GM12864 (cell line): Measurements from ENCODE around the gene AVL9.

Experiments used
- DNase-seq: peaks from one replicate; pipeline ENCODE4 v3.0.0-alpha.2; 2011; ENCODE audit warnings: low read depth
- H3K4me3 ChIP-seq: 2 replicates; pipeline ENCODE4 v1.5.1; 2011; ENCODE audit warnings: mild to moderate bottlenecking, low read depth, low read length, control low read depth
- TF ChIP-seq, protein P1 (sequence below): IDR thresholded peaks from 2 replicates; pipeline ENCODE4 v1.5.1; 2011; ENCODE audit warnings: low read depth, mild to moderate bottlenecking, moderate library complexity, low read length, control low read depth, inconsistent platforms; ENCODE audit errors: missing control alignments

The AVL9 gene

DNA sequence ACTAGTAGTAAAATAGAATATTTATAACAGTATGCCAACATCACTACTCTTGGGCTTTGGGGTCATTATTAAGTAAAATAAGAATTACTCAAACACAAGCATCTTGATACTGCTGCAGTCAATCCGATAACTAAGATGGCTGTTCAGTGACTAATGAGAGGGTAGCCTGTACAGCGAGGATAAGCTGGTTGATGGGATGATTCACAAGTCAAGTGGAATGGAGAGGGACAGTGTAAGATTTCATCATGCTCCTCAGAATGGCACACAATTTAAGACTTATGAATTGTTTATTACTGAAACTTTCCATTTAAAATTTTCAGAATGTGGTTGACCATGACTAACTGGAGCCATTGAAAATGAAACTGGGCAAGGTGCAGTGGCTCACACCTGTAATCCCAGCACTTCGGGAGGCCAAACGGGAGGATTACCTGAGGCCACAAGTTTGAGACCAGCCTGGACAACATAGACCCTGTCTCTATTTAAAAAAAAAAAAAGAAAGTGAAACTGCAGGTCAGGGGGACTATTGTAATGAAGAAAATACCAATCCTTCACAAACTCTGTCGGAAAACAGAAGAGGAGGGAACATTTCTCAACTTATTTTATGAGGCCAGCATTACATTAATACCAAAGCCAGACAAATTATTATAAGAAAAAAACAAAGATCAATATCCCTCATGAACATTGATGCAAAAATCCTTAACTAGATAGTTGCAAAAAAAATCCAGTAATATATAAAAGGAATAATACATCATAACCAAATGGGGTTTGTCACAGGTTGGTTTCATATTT lies 11.2 kb downstream of the AVL9 start:
- no peak for DNase-seq
- TF ChIP-seq, protein P1, sequence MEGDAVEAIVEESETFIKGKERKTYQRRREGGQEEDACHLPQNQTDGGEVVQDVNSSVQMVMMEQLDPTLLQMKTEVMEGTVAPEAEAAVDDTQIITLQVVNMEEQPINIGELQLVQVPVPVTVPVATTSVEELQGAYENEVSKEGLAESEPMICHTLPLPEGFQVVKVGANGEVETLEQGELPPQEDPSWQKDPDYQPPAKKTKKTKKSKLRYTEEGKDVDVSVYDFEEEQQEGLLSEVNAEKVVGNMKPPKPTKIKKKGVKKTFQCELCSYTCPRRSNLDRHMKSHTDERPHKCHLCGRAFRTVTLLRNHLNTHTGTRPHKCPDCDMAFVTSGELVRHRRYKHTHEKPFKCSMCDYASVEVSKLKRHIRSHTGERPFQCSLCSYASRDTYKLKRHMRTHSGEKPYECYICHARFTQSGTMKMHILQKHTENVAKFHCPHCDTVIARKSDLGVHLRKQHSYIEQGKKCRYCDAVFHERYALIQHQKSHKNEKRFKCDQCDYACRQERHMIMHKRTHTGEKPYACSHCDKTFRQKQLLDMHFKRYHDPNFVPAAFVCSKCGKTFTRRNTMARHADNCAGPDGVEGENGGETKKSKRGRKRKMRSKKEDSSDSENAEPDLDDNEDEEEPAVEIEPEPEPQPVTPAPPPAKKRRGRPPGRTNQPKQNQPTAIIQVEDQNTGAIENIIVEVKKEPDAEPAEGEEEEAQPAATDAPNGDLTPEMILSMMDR = no peak
- no peak overlapping the region for H3K4me3 ChIP-seq

DNA sequence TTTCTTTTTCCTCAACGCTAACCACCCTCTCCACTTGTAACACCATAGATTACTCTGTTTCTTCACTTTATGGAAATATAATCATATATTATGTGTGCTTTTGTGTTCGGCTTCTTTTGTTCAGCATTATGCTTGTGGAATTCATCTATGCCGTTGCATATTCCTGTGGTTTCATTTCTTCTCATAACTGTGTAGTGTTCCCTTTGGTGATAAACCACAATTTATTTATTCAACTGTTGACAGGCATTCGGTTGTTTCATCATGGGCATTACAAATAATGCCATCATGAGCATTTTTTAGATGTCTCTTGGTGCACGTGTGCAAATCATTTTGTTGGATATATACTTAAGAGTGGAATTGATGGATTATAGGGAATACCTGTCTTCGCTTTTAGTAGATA lies 12.1 kb downstream of the AVL9 start:
- H3K4me3 ChIP-seq = no peak overlapping the region
- TF ChIP-seq, protein P1 = no peak
- no peak for DNase-seq

DNA sequence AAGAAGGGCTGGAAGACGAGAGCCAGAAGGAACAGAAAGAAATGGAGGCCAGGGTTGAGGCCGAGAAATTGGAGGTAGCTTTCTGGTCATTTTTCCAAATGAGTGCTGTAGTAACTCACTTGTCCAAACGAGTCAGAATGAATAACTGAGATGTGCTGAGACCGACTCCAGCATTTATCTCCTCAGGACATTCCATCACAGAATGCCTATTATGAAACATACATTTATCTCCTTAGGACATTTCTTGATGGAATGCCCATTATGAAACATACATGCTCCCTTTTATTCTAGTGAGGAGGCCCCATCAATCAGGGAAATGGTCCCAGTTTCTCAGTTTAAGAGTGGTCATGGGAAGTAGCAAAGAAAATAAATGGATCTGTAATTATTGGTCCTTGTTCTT lies 16.5 kb downstream of the AVL9 start:
- no peak for DNase-seq
- TF ChIP-seq, protein P1 = no peak
- H3K4me3 ChIP-seq = no peak overlapping the region

GRCh38 chr7:32513210-32513609 lies 17.9 kb downstream of the AVL9 start:
- H3K4me3 ChIP-seq = no peak overlapping the region
- no peak for DNase-seq
- TF ChIP-seq, protein P1 = no peak

DNA sequence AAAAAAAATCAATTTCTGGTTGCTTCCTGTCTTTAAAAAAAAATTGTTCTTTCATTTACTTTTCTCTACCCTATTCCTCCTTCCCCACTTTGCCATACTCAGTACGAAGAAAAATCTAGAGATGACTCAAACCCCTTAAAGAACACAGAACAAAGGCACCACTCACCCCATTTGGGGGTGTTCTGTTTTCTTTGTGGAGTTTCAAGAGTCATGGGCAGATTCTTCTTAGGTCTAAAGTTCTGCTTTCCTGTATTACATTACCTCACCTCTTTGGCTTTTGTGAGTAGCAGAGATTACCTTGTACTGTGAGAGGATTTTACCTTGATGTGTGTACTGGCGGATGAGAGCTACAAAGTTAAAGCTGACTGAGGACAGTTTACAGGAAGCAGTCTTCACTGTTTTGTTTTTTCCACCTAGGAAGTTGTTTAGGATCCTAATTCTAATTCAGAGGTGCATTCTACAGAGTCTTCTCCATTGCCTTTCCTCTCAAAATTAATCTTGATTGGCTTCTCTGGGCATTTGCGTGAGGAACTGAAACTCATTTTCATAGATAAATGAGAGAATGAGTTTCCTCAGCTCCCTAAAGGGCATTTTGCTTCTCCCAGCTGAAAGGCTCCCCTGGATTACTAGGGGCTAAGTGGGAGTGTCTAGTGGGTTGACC lies 20.7 kb downstream of the AVL9 start:
- no peak for DNase-seq
- TF ChIP-seq, protein P1 = no peak
- H3K4me3 ChIP-seq = no peak overlapping the region

GRCh38 chr7:32516551-32517100 lies 21.3 kb downstream of the AVL9 start:
- H3K4me3 ChIP-seq = no peak overlapping the region
- no peak for DNase-seq
- TF ChIP-seq, protein P1 = no peak
